CD4-positive, alpha-beta T cell (primary cell): ENCODE measurements around the gene RUFY3. TPM values are rescaled to one million over a fixed set of nuclear protein-coding genes. Genes with fewer than 3 reads are reported as not detected.
A peak's percentile ranks its signal among the peaks of the same experiment; 100 is the strongest.

Experiments used
- ATAC-seq: fragments of 200-7000 bp; cut with Tn5 transposase; one replicate; pipeline ENCODE4 v1.10.0; 2022; ENCODE audit warnings: mild to moderate bottlenecking; ENCODE audit not compliant: poor library complexity
- CTCF ChIA-PET: fragments of 350-600 bp; sonication (Branson Sonifier 250); formaldehyde crosslinking; loops from one replicate; lab custom pipeline; 2021; ENCODE audit warnings: antibody characterized with exemption, inconsistent platforms; lab: Charles Lee
- POLR2A ChIA-PET: fragments of 350-600 bp; sonication (Branson Sonifier 250); formaldehyde crosslinking; loops from one replicate; lab custom pipeline; 2021; ENCODE audit warnings: antibody characterized with exemption, inconsistent platforms; lab: Charles Lee
- DNase-seq, 14 experiments: peaks; one replicate each; pipeline ENCODE4 v3.0.0-alpha.2; 2013 to 2020; ENCODE audit warnings: mixed read lengths in 2 of 14
- H3K27ac ChIP-seq, 2 donors: one replicate each; pipeline versions ENCODE4 v1.5.1 to v1.7.0; 2013; ENCODE audit warnings: low read length in 2 of 2, low read depth in 1 of 2, mild to moderate bottlenecking in 1 of 2
- H3K27me3 ChIP-seq, 2 experiments: 1 replicate in 1 of 2; 2 replicates in 1 of 2; pipeline versions ENCODE4 v1.6.1 to v1.7.0; 2013; ENCODE audit warnings: low read length in 2 of 2, control low read depth in 1 of 2, mild to moderate bottlenecking in 1 of 2, moderate library complexity in 1 of 2; ENCODE audit not compliant: insufficient read depth in 2 of 2, control insufficient read depth in 1 of 2
- H3K36me3 ChIP-seq: one replicate; pipeline ENCODE4 v1.6.1; 2013; ENCODE audit warnings: low read length, control low read depth; ENCODE audit not compliant: insufficient read depth
- H3K4me1 ChIP-seq: one replicate; pipeline ENCODE4 v1.6.1; 2013; ENCODE audit warnings: low read length, control low read depth; ENCODE audit not compliant: insufficient read depth
- H3K4me3 ChIP-seq: one replicate; pipeline ENCODE4 v1.5.1; 2013; ENCODE audit warnings: mild to moderate bottlenecking, low read length, moderate library complexity
- H3K9me3 ChIP-seq, 2 experiments: 1 replicate in 1 of 2; 2 replicates in 1 of 2; pipeline versions ENCODE4 v1.6.1 to v1.7.0; 2013; ENCODE audit warnings: low read length in 2 of 2, mild to moderate bottlenecking in 2 of 2, control low read depth in 1 of 2, moderate library complexity in 1 of 2; ENCODE audit not compliant: control insufficient read depth in 1 of 2, insufficient read depth in 1 of 2
- H3K27ac Mint-ChIP-seq: one replicate; pipeline ENCODE4 v1.8.0; 2020; ENCODE audit warnings: mixed read lengths
- H3K27me3 Mint-ChIP-seq: one replicate; pipeline ENCODE4 v1.8.0; 2021; ENCODE audit warnings: mixed read lengths
- H3K36me3 Mint-ChIP-seq: one replicate; pipeline ENCODE4 v1.8.0; 2021; ENCODE audit warnings: low read depth, mixed read lengths
- H3K4me1 Mint-ChIP-seq: one replicate; pipeline ENCODE4 v1.8.0; 2021; ENCODE audit warnings: low read depth, mixed read lengths
- H3K4me3 Mint-ChIP-seq: one replicate; pipeline ENCODE4 v1.8.0; 2020; ENCODE audit warnings: mild to moderate bottlenecking, mixed read lengths
- H3K9me3 Mint-ChIP-seq: one replicate; pipeline ENCODE4 v1.8.0; 2020; ENCODE audit warnings: mixed read lengths
- CTCF ChIP-seq: fragments of 200-600 bp; IDR thresholded peaks from one replicate; pipeline ENCODE4 v1.8.0; 2022; ENCODE audit warnings: antibody characterized with exemption, mild to moderate bottlenecking
- intact Hi-C, 2 experiments: fragments of 100-400 bp; cut with DNase I in 1 of 2; cut with micrococcal nuclease in 1 of 2; formaldehyde crosslinking; loops; one replicate each; pipeline versions ENCODE4 v1.15.1 to v1.9.0; 2023 to 2025; cut with DNase I, micrococcal nuclease
- total RNA-seq, 174 experiments: library from RNA in 2 of 174; stranded (reverse) in 2 of 174; gene quantifications; one replicate each; pipeline ENCODE4 v1.2.3 and lab custom pipeline; 2021 to 2026

The RUFY3 gene
- total RNA-seq, 2 experiments from 2014 or later, result 18.0 to 18.1 TPM

GRCh38 chr4:70713453-70714078 is 8.2 kb upstream of the RUFY3 start:
- ATAC-seq (no peak), DNase-seq (peak in 2 of 14 experiments; percentile 30)
- Histone ChIP-seq H3K27me3 (no peaks in the 10 kb centered on the region), H3K9me3 (no peaks in the 10 kb centered on the region), H3K27ac (no peak overlapping the region), H3K4me3 (no peak overlapping the region), H3K36me3 (no peaks in the 10 kb centered on the region), H3K4me1 (peaks cover 8% of the 10 kb centered on the region)
- H3K4me3 Mint-ChIP-seq, result no peak overlapping the region
- TF ChIP-seq CTCF, result no peak
- intact Hi-C loops, result no loop called here
- H3K27ac Mint-ChIP-seq, result no peak overlapping the region
- peaks cover 49% of the 10 kb centered on the region for H3K4me1 Mint-ChIP-seq
- CTCF ChIA-PET, result no interaction called here
- H3K27me3 Mint-ChIP-seq, result no peaks in the 10 kb centered on the region
- H3K36me3 Mint-ChIP-seq, result no peaks in the 10 kb centered on the region
- H3K9me3 Mint-ChIP-seq, result no peaks in the 10 kb centered on the region
- POLR2A ChIA-PET, result interaction anchor here (1.1 to 1.4 kb wide), 2 partner anchors 9 kb away, joined by 3 to 9 read pairs; partner anchors contain the start of gene RUFY3

- H3K27ac Mint-ChIP-seq, result no peak overlapping the region
- H3K36me3 ChIP-seq, result no peaks in the 10 kb centered on the region
- H3K27ac ChIP-seq, result no peak overlapping the region
- no peaks in the 10 kb centered on the region for H3K9me3 Mint-ChIP-seq
- H3K27me3 ChIP-seq, result no peaks in the 10 kb centered on the region
- intact Hi-C loops, result no loop called here
- CTCF ChIA-PET, result interaction anchor here (0.8 to 1.8 kb wide), 2 partner anchors 9 to 10 kb away, joined by 3 to 5 read pairs; no protein-coding TSS in a partner anchor
- H3K27me3 Mint-ChIP-seq, result no peaks in the 10 kb centered on the region
- ATAC-seq (no peak), DNase-seq (peak in 2 of 14 experiments; percentile 41 to 56)
- no peaks in the 10 kb centered on the region for H3K9me3 ChIP-seq
- peaks cover 45% of the 10 kb centered on the region for H3K4me1 Mint-ChIP-seq
- POLR2A ChIA-PET, result no interaction called here
- no peaks in the 10 kb centered on the region for H3K36me3 Mint-ChIP-seq
- no peak overlapping the region for H3K4me3 Mint-ChIP-seq
- H3K4me3 ChIP-seq, result no peak overlapping the region
- TF ChIP-seq CTCF, result no peak
- peaks cover 8% of the 10 kb centered on the region for H3K4me1 ChIP-seq
Observed at GRCh38 chr4:70714079-70714887, 7.5 kb upstream of the RUFY3 start.

- Mint-ChIP-seq H3K4me1 (peaks cover 37% of the 10 kb centered on the region), H3K4me3 (no peak overlapping the region), H3K36me3 (no peaks in the 10 kb centered on the region), H3K27me3 (no peaks in the 10 kb centered on the region), H3K9me3 (no peaks in the 10 kb centered on the region), H3K27ac (no peak overlapping the region)
- TF ChIP-seq CTCF, result no peak
- ChIA-PET CTCF (interaction anchor here (1.1 to 1.8 kb wide), 2 partner anchors 9 to 54 kb away, joined by 5 to 6 read pairs; no protein-coding TSS in a partner anchor), POLR2A (no interaction called here)
- ATAC-seq (no peak), DNase-seq (peak in 2 of 14 experiments; percentile 50 to 61)
- Histone ChIP-seq H3K27me3 (no peaks in the 10 kb centered on the region), H3K4me1 (peaks cover 8% of the 10 kb centered on the region), H3K36me3 (no peaks in the 10 kb centered on the region), H3K27ac (no peak overlapping the region), H3K9me3 (no peaks in the 10 kb centered on the region), H3K4me3 (no peak overlapping the region)
- intact Hi-C loops, result no loop called here
Observed at GRCh38 chr4:70715097-70715496, 6.7 kb upstream of the RUFY3 start.
